ENCODE results near the gene C4orf50. TPM values are rescaled to one million over a fixed set of nuclear protein-coding genes. Genes with fewer than 3 reads are reported as not detected.
A peak's percentile ranks its signal among the peaks of the same experiment; 100 is the strongest.

Gene C4orf50
- total and polyA plus RNA-seq, 2 of the 8 experiments (the other 6 are each of a cell fraction or from before 2014, with no cell fraction given): 0.08 to 0.22 TPM

DNA sequence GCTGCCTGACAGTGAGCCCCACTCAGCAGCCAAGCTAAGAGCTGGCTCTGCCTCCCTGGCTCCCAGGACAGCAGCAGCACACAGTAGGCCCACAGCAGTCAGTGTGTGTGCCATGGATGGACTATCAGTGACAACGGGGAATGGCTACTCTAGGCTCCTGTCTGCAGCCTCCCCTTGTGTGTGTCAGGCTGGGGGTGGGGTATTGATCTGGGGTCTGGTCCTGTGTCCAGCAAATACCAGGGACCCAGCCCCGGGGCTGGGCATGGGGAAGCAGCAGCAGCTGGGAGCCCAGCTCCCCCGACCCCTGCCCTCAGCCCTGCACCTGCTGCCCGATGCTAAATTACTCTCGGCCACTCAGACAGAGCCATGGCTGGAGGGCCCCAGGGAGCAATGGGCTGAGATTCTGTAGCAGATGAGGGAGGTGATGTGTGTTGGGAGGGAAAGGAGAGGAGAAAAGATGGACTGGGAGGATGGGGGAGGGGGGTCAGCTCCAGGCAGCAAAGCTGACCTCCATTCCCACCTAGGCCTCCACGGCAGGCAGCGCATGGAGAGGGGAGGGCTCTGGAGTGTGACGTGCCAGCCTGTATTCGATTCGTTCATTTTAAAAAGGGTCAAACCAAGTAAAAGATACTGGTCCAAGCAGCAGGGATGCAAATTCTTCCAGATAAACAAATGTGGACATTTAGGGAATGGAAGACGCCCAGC is 64.0 kb downstream of the C4orf50 start:
- H3K4me1 ChIP-seq (replicated peaks in 1 of 4; ENCODE audit: control insufficient read depth in 3 of 4, insufficient read depth in 4 of 4, low read length in 3 of 4): peaks cover 3 to 22% (median 15%) of the 10 kb centered on the region in 4 experiments
- FAIRE-seq: no peak
- POLR2A ChIA-PET (ENCODE audit: partially characterized antibody): interaction anchor here (1.5 to 2.0 kb wide), 2 partner anchors 14 to 63 kb away, joined by 5 to 6 read pairs; no protein-coding TSS in a partner anchor
- no peak overlapping the region for H3K9ac ChIP-seq (replicated peaks in 1 of 4; ENCODE audit: extremely low read depth in 1 of 4, low read depth in 3 of 4, low read length in 3 of 4)
- H3K27me3 ChIP-seq (replicated peaks in 1 of 4; ENCODE audit: control insufficient read depth in 3 of 4, extremely low read depth in 1 of 4, insufficient read depth in 3 of 4, low read length in 3 of 4): peaks cover 0 to 2% (median 0%) of the 10 kb centered on the region in 4 experiments; a peak in 1 of 7 replicates
- no peaks in the 10 kb centered on the region for H3K79me1 ChIP-seq (ENCODE audit: low read depth, low read length)
- H3K18ac ChIP-seq (ENCODE audit: extremely low read depth, low read length): no peak overlapping the region; the same call in 1 of the 2 replicates
- peak overlapping the region; percentile 75; the same call in 1 of the 2 replicates for H2BK5ac ChIP-seq (ENCODE audit: low read depth, low read length)
- peak overlapping the region; percentile 88 for H2BK15ac ChIP-seq (ENCODE audit: low read length)
- H3K4me2 ChIP-seq (ENCODE audit: insufficient read depth in 1 of 2, low read depth in 2 of 2, low read length in 2 of 2): no peak overlapping the region
- no peaks in the 10 kb centered on the region for H3K23me2 ChIP-seq (ENCODE audit: low read depth, low read length)
- H2AFZ ChIP-seq (ENCODE audit: low read length): no peak overlapping the region
- H2BK20ac ChIP-seq (ENCODE audit: low read length): peak overlapping the region; percentile 80; the same call in 1 of the 2 replicates
- no peaks in the 10 kb centered on the region for H3K9me3 ChIP-seq (ENCODE audit: insufficient read depth in 2 of 2, low read depth in 1 of 2, low read length in 1 of 2)
- WGBS, 2 experiments (ENCODE audit: extremely low coverage in 1 of 2, insufficient coverage in 1 of 2, insufficient read length in 1 of 2, insufficient replicate concordance in 2 of 2, low coverage in 1 of 2, low lambda C conversion rate in 2 of 2, missing lambda C conversion rate in 1 of 2): 93% methylated on average over 11 of the region's 11 CpGs; no CpG with 5 or more reads in 1 of the 2 experiments
- no peak overlapping the region for H3K56ac ChIP-seq (replicated peaks; ENCODE audit: insufficient read length, low read depth, low read length)
- no peaks in the 10 kb centered on the region for H3K36me3 ChIP-seq (ENCODE audit: control insufficient read depth in 2 of 4, insufficient read depth in 4 of 4, low read length in 3 of 4)
- H3K14ac ChIP-seq (ENCODE audit: insufficient read length): no peak overlapping the region
- H4K5ac ChIP-seq (ENCODE audit: insufficient read length, low read depth, low read length): no peak overlapping the region
- no peak overlapping the region for H3K27ac ChIP-seq (ENCODE audit: low read depth, low read length)
- no peaks in the 10 kb centered on the region for H3K79me2 ChIP-seq (ENCODE audit: control insufficient read depth in 1 of 2, insufficient read depth in 2 of 2, low read length in 2 of 2)
- H2BK12ac ChIP-seq (ENCODE audit: low read depth, low read length): peak overlapping the region; percentile 68; the same call in 1 of the 2 replicates
- H4K91ac ChIP-seq (replicated peaks; ENCODE audit: insufficient read length, low read length): peak overlapping the region; percentile 58
- no peak overlapping the region for H2AK5ac ChIP-seq (ENCODE audit: low read depth, low read length)
- H3K4me3 ChIP-seq (ENCODE audit: extremely low read depth in 1 of 4, insufficient read depth in 2 of 4, low read depth in 3 of 4, low read length in 4 of 4): no peak overlapping the region
- no peak overlapping the region for H3K4ac ChIP-seq (replicated peaks; ENCODE audit: insufficient read length, low read depth, low read length)
- no peaks in the 10 kb centered on the region for H4K20me1 ChIP-seq (replicated peaks in 1 of 2; ENCODE audit: control insufficient read depth in 1 of 2, insufficient read depth in 2 of 2, low read length in 2 of 2)
- H3K23ac ChIP-seq (ENCODE audit: insufficient read length): no peak overlapping the region
- DNase-seq (ENCODE audit: low read depth in 1 of 2, low spot score in 2 of 2): no peak
- H4K8ac ChIP-seq (ENCODE audit: extremely low read depth, insufficient read depth, low read length): no peak overlapping the region
- CTCF ChIA-PET (ENCODE audit: partially characterized antibody): interaction anchor here (1.6 to 3.3 kb wide), 4 partner anchors 10 to 133 kb away, joined by 4 to 24 read pairs (median 8); no protein-coding TSS in a partner anchor
- no peak overlapping the region for H2BK120ac ChIP-seq (replicated peaks; ENCODE audit: low read depth, low read length)
- TF ChIP-seq FOSL1 (IDR thresholded peaks at IDR 0.05; ENCODE audit: insufficient read depth, low read depth, low read length) (no peak), RAD21 (IDR thresholded peaks at IDR 0.05 in 1 of 2, conservative IDR thresholded peaks at IDR 0.05 in 1 of 2; ENCODE audit: low read depth in 2 of 2, low read length in 2 of 2) (no peak), NANOG (IDR thresholded peaks at IDR 0.05; ENCODE audit: insufficient read depth, low read depth, low read length, poor library complexity, severe bottlenecking) (no peak), EP300 (IDR thresholded peaks at IDR 0.05; ENCODE audit: borderline replicate concordance in 1 of 2, low read depth in 2 of 2, low read length in 2 of 2) (no peak), SAP30 (IDR thresholded peaks at IDR 0.05; ENCODE audit: insufficient read depth, insufficient replicate concordance, low read length) (no peak), POLR2AphosphoS5 (IDR thresholded peaks at IDR 0.05; ENCODE audit: low read depth, low read length) (no peak), HDAC6 (IDR thresholded peaks at IDR 0.05; ENCODE audit: low read depth, low read length) (no peak), JUN (IDR thresholded peaks at IDR 0.05; ENCODE audit: low read depth, low read length) (no peak), CBX5 (IDR thresholded peaks at IDR 0.05; ENCODE audit: low read depth, low read length) (no peak)
- TF ChIP-seq, protein P1, sequence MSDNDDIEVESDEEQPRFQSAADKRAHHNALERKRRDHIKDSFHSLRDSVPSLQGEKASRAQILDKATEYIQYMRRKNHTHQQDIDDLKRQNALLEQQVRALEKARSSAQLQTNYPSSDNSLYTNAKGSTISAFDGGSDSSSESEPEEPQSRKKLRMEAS (IDR thresholded peaks at IDR 0.05): no peak

Data from H1 (cell line).